HFF-Myc (cell line): ENCODE data around the gene LNX1.

Source experiments
- DNase-seq: peaks from one replicate; pipeline ENCODE4 v3.0.0-alpha.2; 2011; ENCODE audit warnings: low read depth; ENCODE audit errors: extremely low read depth
- H3K4me3 ChIP-seq: replicated peaks from 2 replicates; pipeline ENCODE4 v1.5.1; 2011; ENCODE audit warnings: low read depth, mild to moderate bottlenecking, control low read depth, low read length
- CTCF ChIP-seq: IDR thresholded peaks from 2 replicates; pipeline ENCODE4 v1.5.1; 2012; ENCODE audit warnings: mild to moderate bottlenecking, low read depth, low read length, control low read depth; ENCODE audit errors: missing control alignments

The LNX1 gene

DNA sequence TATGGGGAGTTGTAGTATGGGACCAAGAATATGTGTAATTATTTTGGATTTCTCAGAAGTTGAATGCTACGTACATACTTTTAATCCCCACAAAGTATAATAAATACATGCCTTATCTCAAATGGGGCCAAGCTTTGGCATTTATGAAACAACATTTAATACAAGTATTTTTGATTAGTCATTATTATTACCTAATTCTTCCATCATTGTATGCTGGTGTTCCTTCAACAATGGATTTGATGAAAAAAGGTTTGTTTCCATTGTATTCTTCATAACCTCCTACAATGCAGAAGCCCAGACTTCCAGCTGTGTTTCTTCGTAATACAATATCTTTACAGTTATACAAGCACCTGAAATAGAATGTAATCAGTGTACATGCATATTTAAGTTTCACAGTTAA lies 130.0 kb downstream of the LNX1 start:
- H3K4me3 ChIP-seq: no peak overlapping the region
- no peak for TF ChIP-seq CTCF
- DNase-seq: no peak

DNA sequence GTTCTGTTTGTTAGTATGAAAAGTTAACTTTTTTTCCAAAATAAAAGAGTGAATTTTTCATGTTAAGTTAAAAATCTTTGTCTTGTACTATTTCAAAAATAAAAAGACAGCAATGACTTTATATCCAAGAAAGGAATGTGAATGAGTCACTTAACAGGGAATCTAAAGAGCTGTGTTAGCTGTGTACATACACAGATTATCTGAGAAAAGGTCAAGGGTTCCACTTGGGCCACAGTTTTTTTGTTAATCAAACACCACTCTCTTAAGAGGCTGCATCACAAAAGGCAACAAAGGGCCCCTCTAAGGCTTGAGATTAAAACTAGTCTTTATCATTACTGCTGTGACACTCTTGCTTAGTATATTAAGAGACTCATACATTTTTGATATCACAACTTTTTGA lies 131.7 kb downstream of the LNX1 start:
- no peak overlapping the region for H3K4me3 ChIP-seq
- DNase-seq: no peak
- TF ChIP-seq CTCF: no peak

GRCh38 chr4:53456178-53456577 lies 135.1 kb downstream of the LNX1 start:
- DNase-seq: no peak
- TF ChIP-seq CTCF: no peak
- no peak overlapping the region for H3K4me3 ChIP-seq

GRCh38 chr4:53455766-53456165 lies 135.5 kb downstream of the LNX1 start:
- H3K4me3 ChIP-seq: no peak overlapping the region
- no peak for DNase-seq
- no peak for TF ChIP-seq CTCF

DNA sequence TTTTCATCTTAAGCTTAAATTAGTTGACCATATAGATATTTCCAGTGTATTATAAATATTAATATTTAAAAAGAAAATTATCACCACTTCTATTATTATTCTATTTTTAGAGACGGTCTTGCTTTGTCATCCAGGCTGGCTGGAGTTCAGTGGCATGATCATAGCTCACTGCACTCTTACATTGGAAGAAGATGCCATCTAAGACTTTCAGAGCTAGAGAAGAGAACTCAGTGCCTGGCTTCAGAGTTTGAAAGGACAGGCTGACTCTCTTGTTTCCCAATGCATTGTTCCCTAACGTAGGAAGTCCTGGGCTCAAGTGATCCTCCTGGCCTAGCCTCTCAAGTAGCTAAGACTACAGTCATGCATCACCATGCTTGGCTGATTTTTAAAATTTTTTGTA lies 137.9 kb downstream of the LNX1 start:
- H3K4me3 ChIP-seq: no peak overlapping the region
- TF ChIP-seq CTCF: no peak
- DNase-seq: no peak

DNA sequence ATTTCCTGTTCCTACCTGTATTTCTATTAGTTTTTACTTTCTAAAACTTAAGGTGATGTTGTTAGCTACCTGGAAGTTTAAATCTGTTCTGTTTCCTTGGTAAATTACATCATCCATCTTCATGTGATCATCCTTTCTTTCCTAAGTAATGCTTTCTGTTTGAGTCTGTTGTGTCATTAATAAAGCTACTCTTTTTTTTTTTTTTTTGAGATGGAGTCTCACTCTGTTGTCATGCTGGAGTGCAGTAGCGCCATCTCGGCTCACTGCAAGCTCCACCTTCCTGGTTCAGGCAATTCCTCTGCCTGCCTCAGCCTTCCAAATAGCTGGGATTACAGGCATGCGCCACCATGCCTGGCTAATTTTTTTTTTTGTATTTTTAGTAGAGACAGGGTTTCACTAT lies 140.5 kb downstream of the LNX1 start:
- TF ChIP-seq CTCF: no peak
- no peak for DNase-seq
- H3K4me3 ChIP-seq: no peak overlapping the region

- TF ChIP-seq CTCF: no peak
- DNase-seq: no peak
- no peak overlapping the region for H3K4me3 ChIP-seq
Observed at GRCh38 chr4:53444954-53445353, 146.3 kb downstream of the LNX1 start.
